NCI-H1417 treated with DMSO at 0.1 percent for 48 hours (cell line): ENCODE results near the gene PPARG.

ENCODE experiments used
- DNase-seq: peaks from one replicate; lab custom pipeline; 2025; lab: John Stamatoyannopoulos, UW

PPARG gene

DNA sequence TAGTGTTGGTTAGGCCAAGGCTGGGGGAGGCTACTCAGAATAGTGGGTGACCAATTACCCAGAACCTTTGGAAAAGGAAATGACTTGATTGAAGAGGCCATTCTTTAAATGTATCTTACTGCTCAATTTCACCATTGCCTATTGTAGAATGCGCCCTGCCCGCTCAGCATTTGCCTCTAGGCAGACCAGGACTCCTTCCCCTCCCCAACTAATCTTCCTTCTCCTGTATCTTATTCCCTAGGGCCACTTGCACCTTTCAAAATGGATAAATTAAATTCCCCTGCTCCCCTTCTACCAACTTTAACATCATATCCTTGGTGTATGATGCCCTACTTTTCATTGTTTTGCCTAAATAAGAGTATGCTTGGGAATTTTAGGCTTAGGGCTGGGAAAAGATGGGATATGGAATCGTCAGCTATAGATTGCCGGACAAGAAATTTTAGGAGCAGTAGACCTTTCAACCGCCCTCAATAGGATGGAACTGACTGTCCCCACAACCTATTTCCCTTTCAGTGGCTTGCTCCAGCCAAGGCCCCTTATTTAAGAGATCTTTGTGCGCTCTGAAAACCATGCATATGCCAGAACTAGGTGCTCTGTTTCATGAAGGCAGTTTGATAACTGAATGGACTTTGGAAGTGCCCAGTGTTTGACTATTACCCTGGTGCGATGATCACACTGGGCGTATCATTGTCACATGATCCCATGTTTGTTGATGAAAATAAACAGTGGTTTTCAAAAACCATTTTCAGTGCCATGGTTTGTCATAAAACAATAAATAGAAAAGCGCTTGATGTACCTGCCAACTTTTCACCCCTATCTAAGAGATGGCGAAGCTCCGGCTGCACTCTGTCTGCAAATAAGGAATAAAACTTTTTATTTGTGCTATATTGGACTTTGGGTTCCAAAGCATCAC, 121.1 kb downstream of the PPARG start:
- DNase-seq: no peak

DNA sequence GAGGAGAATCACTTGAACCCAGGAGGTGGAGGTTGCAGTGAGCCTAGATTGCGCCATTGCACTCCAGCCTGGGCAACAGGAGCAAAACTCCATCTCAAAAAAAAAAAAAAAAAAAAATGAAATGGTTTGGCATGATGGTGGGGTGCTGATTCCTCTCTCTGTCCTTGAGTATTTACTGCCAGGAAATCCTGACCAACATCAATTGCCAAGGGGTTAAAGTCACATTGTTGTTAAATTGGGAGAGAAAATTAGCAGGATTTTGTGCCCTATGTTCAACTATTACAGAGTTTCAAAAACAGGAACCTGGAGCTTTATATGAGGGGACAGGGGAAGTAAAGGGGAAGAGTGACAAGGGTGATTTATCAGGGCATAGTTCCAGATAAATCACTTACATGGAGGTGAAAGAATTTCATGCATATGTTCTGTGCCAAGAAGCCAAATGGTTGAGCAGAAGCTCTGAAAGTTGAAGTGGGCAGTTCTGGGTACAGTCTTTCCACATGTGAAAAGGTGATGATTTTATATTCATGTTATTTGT, 124.9 kb downstream of the PPARG start:
- DNase-seq: no peak

DNA sequence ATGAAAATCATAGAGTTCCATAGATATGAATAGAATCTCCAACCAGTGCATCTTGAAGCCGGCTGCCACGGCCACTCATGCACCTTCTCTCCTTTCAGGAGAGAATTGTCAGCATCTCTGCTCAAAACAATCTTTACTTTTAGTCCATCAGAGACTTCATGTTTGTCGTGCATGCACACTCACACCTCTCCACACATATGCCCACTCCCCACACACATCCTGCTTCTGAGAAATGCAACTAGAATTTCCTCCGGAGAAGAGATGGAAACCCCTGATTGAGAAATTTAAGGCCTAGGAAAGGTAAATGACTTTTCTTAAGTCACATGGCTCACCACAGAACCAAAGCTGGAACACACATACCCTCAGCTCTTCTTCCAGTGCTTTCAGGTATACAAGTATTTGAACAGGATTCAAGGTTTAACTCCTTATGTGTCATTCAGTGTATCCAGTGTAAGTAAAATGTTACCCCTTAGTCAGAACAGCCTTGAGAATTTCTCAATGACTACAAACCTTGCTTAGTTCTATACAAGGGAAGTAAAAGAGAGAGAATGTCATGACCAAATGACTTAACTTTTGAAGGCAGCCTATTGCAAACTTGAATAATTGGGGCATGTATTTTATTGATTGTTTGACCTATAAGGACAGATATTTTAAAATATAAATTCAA, 126.3 kb downstream of the PPARG start:
- DNase-seq: no peak

DNA sequence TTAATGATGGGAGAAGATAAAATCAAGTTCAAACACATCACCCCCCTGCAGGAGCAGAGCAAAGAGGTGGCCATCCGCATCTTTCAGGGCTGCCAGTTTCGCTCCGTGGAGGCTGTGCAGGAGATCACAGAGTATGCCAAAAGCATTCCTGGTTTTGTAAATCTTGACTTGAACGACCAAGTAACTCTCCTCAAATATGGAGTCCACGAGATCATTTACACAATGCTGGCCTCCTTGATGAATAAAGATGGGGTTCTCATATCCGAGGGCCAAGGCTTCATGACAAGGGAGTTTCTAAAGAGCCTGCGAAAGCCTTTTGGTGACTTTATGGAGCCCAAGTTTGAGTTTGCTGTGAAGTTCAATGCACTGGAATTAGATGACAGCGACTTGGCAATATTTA, 127.9 kb downstream of the PPARG start:
- no peak for DNase-seq

DNA sequence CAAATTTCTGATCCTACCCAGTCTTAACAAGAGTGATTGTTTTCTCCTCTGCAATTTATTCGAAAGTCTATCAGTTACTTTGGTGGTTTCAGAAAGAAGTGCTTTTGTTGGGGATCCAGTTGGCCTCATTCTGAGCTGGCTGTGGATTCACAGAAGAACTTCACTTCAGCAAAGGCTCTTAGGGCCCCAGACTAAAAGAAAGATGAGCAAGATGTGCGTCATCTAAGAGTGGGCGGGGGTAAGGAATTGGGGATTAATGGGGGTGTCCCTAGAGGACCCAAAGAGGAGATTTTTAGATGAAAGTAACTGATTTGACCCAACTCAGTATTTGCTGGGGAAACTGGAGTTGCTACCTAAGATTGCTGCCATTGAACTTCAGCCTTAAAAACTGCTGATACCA, 131.5 kb downstream of the PPARG start:
- DNase-seq: no peak

DNA sequence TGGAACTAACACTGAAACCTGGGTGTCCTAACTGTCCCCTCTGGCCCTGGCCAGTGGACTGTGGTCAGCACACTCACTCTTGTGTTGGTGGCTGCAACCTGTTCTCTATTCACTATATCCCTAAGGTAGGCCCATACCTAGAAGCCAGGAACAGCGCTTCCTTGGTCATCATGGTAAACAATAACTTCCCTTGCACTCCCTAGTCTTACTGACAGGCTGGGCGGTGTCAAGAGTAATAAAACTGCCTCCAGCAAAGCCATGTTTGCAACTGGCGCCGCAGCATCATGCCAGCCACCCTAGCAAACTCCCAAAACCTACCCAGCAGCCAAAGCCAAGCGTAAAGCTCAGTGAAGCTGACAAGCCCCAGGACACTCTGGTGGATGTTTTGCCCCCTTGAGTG, 132.3 kb downstream of the PPARG start:
- DNase-seq: no peak

DNA sequence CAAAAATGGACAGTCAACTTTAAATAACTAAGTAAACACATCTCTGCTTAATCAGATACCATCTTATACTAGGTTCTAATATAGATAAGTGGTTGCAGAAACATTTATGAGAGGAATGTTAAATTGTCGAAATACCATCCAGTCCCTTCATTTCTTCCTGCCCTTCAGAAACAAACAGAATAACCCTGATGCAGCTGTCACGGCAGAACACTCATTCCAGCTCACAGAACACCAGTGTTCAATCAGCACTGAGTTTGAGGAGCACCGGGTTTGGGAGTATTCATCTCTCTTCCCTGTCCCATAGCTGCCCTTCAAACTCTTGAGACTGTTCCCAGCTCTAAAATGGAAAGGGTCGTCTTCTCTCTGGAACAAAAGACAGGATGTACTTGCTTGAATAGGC, 134.3 kb downstream of the PPARG start:
- DNase-seq: no peak

DNA sequence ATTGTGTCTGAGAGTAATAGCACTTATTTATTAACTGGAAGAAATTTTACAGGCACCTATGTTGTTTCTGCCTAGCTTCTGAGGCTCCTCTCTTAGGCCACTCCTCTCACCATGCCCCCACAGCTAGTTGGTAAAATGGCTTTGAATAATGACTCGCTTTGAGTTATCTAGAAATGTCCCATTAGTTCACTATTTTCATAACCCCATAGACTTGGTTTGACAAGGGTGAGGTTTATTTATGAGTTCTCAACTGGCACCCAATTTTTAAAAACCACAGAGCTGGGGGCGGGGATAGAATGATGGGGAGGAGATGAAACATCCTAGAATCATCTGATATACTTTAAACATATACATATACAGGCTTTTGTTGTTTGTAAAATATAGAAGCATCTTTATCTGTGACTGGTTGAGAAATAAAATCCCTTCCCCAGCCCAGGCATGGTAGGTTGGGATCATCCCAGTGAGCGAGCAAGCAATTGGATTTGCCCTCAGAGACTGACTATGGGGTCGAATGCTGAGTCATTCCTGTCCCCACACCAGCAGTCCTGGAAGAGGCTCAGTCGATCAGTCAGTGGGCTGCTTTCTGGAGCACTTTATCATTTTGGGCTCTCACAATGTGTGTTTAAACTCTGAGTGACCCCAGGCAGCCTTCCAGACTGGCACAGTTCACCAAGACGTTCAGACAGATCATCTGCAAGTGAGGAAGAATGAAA, 135.2 kb downstream of the PPARG start:
- no peak for DNase-seq

DNA sequence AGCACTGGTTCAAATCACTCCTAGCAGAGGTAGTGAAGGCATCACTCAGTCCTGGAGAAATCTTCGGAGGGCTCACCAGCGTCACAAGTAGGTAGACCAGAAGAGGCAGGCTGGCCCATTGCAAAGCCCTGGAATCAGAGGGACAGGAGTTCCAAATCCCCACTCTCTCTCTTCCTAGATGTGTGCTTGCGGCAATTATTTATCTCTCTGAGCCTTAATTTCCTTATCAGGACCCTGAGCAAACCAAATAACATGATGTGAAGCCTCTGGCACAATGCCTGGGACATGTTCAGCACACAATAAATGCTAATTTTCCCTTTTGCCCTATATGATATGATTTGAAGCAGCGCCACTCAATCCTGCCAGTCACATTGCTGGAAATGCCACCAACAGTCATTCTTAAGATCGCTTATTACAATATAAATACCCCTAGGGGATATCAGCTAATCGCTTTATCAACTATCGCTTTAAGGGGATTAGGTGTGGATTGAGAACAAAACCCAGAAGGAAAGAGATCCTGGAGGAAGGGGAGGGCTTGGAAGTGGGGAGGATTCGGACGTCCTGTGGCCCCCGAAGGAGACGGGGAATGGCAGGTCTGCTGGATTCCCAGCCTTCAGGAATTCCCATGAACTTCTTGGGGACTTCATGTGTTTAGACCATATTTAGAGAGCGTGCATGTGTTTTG, 135.9 kb downstream of the PPARG start:
- no peak for DNase-seq

DNA sequence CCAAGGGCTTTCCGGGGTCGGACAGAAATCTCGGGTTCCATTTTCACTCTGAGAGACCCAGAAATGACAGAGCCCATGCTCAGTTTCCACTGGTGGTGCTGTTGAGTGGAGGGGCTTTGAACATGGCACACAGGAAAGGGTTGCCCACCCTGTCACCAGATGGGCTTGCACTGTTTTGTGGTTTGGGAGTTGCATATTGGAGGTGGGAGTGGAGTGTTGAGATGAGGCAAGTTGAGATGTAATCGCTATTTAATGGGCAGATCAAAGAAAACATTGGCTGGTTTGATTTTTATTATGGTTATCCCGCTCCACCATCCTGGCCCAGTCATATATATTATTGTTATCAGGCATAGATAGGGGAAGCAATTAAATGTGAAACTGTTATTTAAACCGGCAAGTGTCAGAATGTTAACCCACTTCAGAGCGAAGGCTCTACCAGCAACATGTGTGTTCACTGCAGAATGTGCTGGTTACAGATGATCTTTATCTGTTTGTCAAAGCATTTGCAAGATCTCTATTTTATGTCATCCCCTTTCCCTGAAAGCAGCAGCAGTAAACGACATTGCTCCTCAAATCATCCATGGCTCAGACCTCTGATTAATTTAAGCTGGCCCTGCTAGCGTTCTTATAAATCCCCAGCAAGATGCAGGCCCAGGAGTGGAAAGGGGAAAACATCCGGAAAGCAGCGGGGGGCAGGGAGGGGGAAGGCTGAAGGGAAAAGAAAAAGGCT, 137.1 kb downstream of the PPARG start:
- DNase-seq: no peak

DNA sequence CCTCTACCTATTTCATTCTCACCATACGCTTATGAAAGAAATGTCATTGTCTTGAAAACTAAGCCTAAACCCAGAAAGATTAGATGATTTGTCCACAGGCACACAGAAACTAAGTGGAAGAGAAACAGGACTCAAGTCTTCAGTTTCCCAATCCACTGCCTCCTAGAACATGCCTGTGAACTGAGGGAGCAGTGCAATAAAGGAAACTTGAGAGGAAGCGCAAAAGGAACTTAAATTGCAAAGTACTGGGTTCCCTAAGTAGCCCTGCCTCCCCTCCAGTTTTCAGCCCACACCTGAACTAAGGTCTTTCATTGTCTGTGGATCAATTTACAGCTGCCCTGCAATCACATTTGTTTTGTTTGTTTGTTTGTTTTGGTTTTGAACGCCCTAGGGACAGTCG, 138.7 kb downstream of the PPARG start:
- no peak for DNase-seq

DNA sequence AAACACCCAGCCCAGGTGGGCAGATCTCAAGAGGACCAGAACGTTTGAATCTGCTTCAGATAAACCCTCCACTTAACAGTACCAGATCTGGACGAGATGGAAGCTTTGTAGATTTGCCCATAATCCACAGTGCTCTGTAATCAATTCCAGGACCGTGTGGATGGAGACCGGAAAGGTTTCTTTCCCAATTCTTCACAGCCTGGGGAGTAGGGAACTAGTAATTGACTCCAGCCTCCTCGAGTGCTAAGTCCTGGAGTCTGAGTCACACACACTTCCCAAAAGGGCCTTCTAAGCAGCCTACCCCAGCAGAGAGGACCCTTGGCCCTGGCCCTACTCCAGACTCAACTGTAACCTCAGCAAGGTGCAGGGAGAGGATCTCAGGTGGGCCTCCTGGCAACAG, 139.3 kb downstream of the PPARG start:
- no peak for DNase-seq

DNA sequence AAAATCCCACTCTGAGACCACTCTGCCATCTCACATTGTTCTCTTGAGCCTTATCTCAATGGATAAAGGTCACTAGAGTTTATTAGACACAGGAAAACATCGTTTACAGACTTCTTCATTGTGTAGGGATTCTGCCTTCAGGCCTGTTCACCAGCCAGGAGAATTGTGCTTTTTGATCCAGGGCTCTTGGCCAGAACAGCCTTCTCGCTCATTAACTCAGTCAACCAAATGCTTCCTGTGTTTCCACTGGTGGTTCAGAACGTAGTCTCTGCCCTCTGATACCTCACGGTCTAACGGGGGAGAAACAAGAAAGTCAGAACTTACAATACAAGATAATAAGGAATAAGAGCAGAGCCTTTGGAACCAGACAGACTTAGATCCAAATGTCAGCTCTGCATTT, 141.2 kb downstream of the PPARG start:
- DNase-seq: no peak

DNA sequence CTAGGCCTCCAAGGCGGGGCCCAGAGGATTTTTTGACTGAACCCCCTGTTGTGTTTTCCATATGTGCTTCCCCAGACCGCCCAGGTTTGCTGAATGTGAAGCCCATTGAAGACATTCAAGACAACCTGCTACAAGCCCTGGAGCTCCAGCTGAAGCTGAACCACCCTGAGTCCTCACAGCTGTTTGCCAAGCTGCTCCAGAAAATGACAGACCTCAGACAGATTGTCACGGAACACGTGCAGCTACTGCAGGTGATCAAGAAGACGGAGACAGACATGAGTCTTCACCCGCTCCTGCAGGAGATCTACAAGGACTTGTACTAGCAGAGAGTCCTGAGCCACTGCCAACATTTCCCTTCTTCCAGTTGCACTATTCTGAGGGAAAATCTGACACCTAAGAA, 145.0 kb downstream of the PPARG start:
- no peak for DNase-seq

DNA sequence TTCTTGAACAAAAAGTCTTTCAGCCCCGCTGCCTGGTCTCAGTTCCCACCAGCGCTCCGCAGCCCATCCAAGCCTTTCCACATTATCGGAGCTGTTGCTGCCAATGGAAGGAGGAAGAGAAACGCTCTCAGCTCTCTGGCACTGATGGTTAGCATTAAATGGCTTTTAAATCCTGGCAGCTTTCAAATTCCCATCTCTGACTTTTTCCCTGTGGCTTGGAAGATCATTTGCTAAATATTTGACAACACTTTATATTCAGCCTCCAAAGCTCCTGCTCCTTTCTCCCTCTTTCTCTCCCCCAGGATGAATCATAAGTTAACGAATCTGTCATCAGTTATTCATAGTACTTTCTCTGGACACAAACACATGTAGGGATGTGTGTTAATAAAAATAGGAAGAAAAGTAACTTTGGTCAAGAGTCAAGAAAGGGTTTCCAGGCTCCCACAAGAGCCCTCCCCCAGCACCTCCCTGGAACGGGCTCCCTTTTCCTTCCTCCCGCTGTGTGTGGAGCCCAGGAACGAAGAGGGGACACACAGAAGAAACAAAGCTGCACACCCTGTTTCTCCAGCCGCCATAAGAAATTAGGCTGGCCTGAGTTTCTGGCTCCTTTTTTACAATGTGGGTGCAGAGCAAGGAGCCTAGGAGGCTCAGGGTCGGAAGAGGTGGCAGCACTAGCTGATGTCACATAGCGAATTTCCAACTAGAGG, 147.8 kb downstream of the PPARG start:
- no peak for DNase-seq

DNA sequence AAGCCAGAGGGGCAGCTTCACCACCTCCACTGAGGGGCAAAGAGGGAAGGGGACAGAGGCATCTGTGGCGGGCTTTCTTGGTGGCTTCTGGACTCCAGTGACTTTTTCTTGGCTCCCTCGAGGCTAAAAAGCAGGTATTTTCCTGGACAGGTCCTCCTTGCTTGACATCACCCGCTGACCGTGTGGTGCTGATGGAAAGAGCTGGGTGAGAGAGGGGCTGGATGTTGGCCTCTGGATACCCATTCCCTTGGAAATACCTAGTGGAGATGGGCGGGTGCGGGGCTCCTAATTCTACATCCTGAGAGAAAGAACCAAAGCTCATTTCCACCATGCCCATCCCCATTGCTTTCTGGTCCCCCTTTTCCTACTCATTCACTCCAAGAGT, 148.3 kb downstream of the PPARG start:
- DNase-seq: no peak

DNA sequence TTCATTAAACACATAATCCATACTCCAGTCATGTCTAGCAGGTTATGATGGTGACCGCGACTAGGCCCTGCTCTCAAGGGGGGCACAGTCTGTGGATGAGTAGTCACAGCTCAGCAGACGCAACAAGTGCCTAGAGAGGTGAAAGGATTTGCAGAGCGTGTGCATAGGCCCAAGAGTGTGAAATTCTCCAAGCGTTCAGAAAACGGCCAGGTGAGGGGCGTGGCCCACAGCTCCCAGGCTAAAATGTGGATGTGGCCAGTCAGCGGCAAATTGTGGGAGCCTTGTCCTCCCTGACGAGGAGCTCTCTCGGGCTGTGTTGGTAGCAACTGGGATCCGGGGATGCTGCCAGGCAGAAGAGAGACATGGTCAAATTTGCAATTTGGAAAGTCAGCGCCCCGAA, 149.0 kb downstream of the PPARG start:
- DNase-seq: no peak

DNA sequence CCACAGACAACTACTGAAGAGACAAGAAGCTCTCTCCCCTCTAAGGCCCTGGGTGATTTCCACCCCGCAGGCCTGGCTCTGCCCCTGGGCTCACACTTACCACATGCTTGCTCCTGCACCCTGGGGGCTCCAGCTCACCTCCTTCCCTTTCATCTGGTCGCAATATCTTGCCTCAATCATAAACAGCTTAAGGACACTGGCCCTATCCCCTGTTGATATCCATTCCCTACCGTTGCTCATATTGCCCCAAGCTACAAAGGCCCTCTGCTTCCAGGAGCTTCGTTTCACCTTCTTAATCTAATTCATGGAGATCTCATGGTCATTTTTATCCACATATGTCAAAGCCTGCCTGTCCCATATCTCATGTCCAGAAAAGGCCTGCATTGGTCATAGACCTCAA, 149.4 kb downstream of the PPARG start:
- DNase-seq: no peak

DNA sequence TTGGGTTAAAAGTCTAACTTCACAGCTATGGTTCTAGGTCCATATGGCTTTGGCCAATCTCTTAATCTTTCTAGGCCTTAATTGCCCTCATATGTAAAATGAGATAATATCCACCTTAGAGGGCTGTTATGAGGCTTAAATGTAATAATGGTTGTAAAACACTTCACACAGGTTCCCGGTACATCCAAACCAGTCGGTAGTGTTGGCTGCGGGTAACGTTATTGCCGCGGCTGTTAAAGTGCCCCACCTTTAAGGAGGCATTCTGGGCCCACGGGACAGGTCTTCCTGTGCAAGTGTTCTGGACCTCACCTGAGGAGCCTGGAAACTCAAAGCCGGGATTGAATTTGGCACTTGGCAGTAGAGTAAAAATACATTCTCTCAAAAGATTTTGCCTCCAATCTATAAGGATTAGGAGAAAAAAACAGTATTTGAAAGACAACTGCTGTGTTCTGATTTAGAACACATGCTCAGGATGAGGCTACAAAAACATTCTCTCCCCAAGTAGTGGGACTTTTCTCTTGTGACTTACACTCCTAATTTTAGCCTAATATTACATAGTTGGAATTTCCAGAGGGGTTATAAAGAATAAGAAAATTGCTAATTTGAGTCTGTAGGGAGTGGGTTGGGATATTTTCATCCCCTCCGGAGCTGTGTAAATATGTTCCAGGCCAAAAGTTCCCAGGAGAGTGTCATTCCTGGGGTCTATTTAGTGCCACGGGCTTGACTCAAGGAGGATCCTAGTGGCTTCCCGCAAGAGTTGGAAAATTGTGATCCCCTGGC, 150.5 kb downstream of the PPARG start:
- DNase-seq: no peak
